ACHN (cell line): ENCODE measurements around the gene KCNQ1.

Source experiments
- DNase-seq: peaks from one replicate; pipeline ENCODE4 v3.0.0-alpha.2; 2015
- in situ Hi-C: cut with HindIII; loops from 2 replicates; pipeline ENCODE4 v1.10.0; 2017; ENCODE audit warnings: low sequenced_read_pairs, low pct_ligation_motif_present, low pct_unique_long_range_greater_than_20kb

The KCNQ1 gene

DNA sequence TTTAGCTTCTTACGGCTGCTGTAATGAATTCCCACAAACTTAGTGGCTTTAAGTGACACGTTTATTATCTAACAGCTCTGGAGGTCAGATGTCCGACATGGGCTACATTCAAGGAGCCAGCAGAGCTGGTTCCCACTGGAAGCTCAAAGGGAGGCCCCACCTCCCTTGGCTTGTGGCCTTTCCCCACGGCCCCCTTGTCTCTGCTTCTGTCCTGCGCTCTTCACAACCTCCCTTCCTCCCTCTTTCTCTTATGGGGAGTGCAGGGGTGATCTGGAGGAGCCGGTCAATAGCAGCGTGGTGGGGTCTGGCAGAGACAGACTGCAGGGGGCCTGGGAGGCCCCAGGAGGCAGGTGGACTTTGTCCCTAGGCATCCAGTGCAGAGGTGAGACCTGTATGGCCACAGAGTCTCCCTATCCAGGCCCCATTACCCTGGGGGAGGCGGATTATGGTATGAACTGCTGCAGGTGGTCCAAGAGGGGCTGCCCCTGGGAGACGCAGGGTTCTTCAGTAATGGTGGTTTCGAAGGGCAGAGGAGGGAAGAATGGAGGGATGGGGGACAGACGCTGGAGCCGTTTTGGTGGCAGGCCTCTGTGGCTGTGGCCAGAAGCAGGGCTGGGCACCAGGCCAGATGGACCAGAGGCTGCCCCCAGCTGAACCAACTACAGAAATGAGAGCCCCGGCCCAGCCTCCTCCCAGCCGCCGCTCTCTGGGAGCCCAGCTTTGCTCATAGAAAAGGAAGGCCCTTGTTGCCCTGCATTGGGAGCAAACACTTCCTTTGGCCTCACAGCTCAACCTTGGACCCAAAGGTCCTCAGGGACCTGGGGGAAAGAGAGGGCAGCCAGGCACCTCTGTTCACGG is 285.7 kb downstream of the KCNQ1 start:
- in situ Hi-C loops = no loop called here
- DNase-seq = no peak

DNA sequence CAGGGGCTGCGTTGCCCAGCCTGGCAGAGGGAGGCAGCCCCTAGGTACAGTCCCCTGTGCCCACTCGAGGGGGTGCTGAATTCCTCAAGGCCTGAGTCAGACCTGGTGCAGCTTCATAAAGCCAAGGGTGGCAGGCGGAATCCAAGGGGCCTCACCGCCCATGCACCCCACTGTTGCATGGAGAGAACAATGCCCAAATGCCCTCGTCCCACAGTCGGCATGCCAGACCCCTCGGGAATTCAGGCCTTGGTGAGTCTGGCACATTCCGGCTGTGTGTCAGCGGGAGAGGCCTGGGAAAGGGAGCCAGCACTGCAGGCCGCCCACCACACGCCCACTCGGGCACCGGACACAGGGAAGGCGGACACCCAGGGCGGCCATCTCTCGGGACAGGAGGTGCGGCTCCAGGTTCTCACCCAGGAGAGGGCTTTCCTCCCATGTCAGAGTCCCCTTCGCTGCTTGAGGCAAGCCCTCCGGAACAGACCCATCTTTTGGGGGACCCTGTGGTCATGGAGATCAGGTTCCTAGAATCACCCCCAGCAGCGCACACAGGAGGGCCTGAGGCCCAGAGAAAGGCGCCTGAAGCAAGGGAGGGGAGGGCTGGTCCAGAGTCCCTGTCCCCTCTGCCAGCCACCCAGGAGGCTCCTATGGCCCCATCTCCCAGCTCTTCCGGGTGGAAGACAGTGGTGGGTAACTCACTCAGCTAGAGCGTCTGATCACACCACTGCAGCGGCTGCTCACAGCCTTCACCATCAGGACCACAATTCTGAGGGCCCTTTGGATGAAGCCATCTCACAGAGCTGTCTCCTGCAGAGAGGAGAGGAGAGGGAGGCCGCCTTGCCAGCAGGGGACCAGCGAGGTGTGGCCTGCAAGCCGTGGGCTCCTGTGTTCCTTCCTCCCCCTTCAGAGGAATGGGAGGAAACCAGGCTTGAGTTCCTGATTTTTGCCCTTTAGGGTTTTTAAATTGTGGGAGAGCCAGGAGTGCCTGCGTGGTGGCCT is 286.6 kb downstream of the KCNQ1 start:
- DNase-seq = no peak
- in situ Hi-C loops = no loop called here

DNA sequence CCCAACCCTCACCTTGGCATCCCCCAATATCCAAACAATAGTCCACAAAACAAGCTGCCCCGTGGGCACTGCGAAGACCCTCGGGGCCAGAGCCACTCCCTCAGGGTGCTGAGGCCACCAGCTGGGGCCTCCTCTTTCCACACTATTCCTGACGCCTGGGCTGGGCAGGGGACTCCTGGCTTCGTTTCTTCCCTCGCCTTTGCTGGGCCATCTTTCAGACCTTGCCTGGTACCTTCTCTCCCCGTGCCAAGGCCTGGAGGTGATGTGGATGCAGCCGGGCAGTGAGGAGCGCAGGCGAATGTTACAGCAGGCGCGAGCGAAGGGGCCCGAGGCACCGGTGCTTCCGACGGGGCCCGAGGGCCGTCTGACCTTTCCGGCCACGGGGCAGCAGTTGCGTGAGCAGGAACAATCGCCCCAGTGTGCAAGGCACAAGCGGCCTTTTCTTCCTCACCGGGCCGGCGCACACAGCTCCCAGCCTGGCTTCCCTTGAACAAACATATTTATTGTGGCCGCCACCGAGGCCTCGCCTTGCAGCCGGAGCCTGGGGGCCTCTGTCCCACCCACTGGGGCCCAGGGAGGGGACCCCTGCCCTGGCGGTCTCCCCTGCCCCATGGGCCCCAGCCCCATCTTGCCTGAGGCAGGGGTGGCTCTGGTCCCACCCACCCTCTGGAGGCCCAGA is 287.6 kb downstream of the KCNQ1 start:
- in situ Hi-C loops = no loop called here
- no peak for DNase-seq

DNA sequence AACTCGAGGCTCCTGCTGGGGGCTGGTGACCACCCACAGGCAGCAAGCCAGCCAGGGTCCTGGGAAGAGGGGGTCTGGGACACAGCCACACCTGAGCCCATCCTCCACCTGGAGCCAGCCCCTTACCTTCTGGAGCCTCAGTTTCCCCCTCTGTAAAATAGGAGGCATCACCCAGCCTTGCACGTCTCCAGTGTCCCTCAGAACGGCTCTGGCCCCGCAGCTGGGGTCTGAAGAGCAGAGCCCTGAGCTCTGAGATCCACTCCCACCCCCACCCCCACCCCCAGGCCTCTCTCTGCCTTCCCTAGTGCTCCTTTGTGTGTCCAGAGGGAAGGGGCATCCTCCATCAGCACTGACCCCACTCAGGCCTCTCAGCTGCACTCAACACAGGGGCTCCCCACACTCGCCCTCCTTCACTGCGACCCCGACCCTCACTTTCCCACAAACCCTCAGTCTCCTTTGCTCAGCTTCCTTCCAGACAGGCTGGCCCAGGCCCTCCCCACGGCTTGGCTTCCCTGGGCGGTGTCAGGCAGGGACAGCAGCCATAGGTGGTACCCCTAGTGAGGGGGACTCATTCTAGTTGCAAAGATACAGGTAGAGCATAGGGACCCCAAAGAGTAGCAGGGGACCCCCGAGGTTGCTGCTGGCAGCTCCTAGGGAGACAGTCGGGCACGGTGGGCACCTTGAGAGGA is 288.3 kb downstream of the KCNQ1 start:
- DNase-seq = no peak
- in situ Hi-C loops = no loop called here

DNA sequence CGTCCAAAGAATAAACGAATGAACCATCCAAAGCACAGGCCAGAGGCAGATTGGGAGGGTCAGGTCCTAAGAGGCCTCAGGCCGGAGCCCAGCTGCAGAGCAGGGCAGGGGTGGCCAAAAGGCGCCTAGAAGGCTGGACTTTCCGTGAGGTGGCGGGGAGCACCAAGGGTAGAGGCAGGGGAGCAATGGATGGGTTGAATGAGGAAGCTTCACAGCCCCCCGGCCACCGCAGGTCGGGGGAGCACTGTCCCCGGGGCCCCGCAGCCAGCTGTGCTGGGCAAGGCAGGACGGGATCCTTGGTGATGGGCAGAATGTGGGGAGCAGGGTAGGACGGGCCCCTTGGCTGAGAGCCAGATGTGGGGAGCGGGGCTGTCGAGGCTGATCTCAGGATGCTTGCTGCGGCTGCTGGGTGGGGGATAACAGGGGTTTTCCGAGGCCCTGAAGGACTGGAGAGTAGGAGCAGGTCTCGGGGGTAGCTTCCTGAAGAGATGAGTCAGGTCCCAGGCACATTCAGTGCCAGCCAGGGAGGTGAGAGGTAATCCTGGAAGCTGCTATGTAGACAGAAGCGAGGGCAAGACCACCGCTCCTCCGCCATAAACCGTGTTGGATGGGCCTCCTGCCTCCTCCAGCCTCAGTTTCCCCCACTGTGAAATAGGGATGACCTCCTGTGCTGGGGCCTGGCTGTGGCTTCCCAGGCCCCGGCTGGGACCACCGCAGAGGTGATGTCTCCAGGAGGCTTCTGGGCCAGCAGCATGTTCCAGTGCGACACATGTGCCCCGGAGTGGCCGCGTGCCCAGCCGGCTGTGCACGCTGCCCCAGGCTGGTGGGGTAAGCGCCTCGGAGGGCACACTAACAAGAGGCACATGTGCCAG is 289.6 kb downstream of the KCNQ1 start:
- in situ Hi-C loops = no loop called here
- DNase-seq = no peak

DNA sequence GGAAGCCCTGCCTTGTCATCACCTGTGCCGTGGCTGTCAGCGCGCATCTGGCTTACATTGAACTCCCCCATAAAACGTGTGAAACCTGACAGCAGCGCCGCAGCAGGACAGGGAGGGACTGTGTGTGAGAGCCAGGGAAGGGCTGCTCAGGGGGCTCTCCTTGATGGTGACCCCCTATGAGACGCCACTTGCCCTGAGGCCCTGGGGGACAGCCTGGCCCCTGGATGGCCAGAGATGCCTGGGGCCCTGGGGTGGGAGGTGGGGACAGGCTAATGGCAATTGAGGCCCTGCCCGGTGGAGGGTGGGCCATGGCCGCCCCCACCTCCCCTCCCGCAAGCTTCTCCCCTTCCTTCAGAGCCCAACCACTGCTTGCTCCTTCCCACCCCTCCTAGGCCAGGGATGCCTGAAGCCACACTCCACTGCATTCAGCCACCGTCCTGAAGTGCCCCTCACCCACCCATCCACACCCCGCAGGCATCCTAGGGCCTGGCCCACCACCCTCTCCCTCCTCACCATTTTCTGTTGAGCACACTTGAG is 290.3 kb downstream of the KCNQ1 start:
- in situ Hi-C loops = no loop called here

DNA sequence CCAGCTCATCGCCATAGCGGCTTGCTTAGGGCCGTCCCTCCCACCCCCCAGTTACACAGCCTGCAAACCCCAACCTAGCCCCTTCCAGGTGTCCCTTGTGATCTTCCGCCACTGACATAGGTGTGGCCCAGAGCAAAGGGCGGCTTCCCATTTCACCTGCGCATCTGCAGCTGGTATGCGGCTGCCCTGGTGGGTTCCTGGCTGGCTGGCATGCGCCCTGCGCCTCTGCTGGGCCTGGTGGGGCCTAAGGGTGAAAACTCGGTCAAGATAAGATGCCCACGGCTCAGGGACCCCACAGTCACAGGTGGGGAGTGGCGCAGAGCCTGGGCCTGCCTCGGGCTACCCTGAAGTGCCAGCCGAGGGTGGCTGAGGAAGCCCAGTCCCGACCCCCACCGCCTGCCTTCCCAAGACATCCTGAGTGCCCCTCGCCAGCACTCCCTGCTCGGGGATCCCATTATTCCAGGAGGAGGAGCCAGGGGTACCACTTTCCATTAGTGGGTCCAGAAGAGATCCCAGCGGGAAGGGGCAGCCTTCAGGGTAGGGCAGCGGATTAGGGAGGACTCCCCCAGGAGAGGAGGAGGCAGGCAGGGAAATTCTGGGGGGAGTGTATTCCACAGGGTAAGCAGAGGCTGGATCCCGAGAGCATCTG is 291.9 kb downstream of the KCNQ1 start:
- DNase-seq = no peak
- in situ Hi-C loops = no loop called here

More for the DNA sequence above, 290.3 kb downstream of the KCNQ1 start:
- DNase-seq = no peak

DNA sequence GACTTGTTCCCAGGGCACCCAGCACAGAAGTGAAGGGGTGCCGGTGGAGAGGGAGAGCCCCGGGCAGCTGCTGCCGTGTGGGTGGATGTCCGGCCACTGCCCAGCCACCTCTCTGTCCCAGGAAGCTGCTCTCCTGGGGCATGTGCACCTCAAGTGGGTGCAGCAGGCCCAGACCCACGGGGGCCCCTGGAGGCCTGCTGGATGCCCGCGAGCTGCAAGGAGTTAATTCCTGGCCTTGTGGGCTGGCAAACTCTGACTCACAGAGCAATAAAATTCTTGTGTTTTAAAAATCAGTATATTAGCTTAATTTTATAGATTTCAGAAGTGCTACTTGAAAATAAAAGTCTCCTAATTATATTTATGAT is 292.4 kb downstream of the KCNQ1 start:
- no peak for DNase-seq
- in situ Hi-C loops = no loop called here

DNA sequence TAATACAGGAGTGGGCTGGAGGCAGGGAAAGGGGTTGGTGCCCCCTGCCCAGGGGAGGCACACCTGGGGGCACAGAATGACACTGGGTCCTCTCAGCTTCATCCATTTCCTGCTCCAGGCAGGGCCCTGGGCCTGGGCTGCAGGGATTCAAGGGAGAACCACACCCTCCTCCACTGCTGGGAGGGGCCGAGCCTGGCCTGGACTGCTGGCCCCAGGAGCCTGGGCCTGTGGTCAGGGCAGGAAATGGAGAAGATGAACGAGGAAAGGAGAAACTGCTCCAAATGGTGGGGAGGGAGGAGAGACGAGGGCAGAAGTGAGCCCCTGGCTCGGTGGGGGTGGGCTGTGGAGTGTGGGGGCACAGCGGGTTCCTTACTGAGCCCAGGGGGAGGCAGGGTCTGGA is 293.1 kb downstream of the KCNQ1 start:
- in situ Hi-C loops = no loop called here
- DNase-seq = no peak

DNA sequence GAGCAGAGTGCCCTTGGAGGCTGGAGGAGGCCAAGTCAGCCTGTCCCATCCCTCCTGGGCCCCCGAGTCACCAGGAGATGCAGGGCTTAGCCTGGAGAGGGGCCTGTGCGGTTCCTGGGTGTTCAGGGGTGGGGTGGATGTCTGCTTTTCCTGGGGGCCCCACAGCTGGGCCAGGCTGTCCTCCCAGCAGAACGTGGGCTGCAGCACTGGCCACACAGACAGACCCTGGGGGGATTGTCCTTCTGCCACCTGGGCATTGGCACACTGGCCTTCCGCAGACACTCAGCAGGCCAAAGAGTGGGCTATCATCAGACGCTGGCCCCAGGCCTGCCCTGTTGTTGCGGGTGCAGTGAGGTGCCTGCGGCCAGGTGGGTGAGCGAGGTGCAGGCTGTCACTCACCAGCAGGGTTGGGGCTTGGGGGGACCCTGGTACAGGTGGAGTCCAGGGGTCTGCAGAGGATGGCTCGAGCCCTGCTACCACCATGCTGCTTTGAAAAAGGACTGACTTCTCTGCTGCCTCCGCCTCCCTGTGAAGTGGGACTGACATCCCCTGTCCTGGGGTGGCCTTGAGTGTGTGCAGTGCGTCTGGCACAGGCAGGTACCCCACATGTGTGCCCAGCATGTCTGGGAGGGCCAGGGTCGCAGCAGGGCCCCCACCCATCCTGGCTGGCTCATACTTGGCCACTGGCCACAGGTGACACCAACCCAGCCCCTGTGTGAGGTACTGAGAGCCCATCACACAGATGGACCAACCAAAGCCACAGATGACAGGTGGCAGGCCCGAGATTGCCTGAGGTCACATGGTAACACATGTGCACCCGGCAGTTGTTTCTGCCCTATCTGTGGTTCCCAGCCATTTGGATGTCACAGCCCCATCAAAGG is 294.0 kb downstream of the KCNQ1 start:
- in situ Hi-C loops = no loop called here

DNA sequence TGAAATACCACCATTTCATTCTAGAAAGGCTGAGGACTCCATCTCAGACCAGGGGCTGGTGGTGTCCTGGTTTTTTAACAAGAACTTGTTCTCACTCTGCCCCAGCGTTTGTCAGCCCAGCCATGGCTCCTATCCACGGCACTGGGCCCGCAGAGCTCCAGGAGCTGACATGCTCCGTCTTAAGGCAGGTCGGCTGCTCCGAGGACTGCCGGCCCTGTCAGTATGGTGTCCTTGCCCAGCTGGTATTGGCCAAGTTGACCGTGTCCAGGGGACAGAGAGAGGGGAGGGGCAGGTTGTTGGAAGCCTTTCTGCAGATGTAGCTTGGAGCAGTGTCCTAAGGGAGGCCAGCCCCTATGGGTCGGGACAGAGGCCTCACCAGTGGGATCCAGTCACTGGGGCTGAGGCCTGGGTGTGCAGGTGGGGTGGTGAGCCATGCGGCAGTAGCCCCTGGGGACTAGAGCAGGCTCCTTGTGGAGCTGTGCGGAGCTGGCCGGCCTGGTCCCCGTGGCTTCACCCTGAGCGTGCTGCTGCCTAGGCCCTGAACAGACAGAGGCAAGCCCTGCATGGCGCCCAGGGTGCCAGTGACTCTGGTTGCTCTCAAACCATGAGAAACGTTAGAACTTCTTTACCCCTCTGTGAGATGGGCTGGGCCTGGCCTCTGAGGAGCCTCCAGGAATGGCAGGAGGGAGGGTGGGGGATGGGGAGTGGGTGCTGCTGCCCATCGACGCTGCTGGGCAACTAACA is 294.9 kb downstream of the KCNQ1 start:
- DNase-seq = no peak
- in situ Hi-C loops = no loop called here

More for the DNA sequence above, 294.0 kb downstream of the KCNQ1 start:
- no peak for DNase-seq

DNA sequence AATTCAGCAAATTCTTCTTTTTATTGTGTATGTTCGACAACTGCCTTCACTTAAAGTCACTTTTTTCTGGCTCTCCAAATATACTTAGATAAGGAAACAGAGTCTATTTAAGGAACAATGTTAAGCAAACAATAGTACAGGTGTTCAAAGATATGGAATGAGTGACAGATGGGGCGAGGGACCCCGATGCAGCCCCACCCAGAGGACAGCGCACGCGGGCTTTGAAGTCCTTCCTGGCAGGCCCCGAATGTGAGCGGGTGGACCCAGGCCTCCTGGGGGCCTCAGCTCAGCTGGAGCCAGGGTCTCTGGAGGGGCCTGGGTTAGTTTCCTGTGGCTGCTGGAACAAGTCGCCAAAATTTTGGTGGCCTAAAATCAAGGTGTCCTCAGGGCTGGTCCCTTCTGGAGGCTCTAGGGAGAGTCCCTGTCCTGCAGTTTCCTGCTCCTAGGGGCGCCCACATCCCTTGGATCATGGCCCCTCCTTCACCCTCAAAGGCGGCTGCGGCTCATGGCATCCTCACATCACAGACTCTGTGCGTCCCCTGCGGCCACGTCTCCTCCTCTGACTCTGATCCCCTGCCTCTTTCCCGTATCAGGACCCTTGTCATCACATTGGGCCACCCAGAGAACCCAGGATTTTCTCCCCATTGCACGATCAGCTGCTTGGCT is 295.6 kb downstream of the KCNQ1 start:
- in situ Hi-C loops = no loop called here

DNA sequence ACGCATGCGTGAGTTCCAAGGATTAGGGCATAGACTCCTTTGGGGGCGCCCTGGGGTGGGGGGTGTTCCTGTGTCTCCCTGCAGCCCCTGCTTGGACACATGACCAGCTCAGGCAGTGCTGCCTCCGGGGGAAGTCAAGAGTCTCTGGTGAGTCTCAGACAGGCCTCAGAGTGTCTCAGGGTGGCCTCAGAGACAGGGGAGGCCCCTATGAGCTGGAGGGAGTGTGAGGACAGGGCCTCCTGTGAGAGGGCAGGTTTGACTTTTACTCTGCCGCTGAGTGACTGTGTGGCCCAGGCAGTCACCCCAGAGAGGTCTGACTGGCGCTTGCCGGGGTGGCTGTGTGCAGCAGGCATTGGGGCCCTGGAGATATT is 296.2 kb downstream of the KCNQ1 start:
- in situ Hi-C loops = no loop called here

More for the DNA sequence above, 295.6 kb downstream of the KCNQ1 start:
- DNase-seq = no peak

DNA sequence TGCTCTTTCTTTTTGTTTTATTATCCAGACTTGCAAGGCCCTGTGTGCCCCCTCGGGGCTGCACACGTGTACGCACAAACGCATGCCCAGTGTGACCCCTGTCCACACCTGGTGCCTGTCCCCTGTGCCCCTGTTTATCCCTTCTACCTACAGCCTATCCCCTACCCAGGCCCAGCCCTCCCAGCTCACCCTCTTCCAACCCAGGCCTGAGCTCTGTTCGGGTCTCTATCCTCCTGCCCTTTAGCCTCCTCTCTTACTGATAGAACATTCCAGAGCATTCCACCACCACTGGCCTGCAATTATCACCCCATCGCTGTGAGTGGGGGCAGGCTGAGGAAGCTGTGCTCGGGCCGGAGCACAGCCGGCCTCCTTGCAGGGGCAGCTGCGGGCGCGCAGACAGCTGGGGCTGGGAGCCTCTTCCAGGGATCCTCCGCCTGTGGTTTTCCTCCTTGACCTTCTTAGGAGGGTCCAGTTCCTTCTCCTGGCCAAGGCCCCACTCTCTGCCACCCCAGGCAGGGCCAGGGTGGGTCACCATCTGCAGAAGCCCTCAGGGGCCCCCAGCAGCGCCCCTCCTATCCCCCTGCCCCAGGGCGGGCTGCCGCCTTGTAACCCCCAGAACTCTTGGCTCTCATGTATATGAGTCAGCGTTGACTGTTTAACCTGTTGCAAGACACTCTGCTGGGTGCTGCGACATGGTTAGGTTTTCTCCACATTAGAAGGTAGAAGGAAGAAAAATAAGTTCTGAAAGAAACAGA is 296.7 kb downstream of the KCNQ1 start:
- DNase-seq = peak; percentile 61
- in situ Hi-C loops = no loop called here

More for the DNA sequence above, 296.2 kb downstream of the KCNQ1 start:
- no peak for DNase-seq
